ENCODE data around the gene PXK. TPM values are rescaled to one million over a fixed set of nuclear protein-coding genes. Genes with fewer than 3 reads are reported as not detected.
"Not testable (repeated sequence)": the region's sequence is repeated elsewhere in the genome, so short reads cannot be mapped to it uniquely, and the experiment has no call there.

PXK gene
- total RNA-seq, 2 donors from 2014 or later, result 16.0 to 22.0 TPM

GRCh38 chr3:58336135-58336882 lies 3.6 kb downstream of the PXK start:
- WGBS, 2 experiments (ENCODE audit: insufficient coverage in 1 of 2, insufficient read length in 1 of 2), result 100% methylated on average over 1 of the region's 3 CpGs

GRCh38 chr3:58337190-58337589 lies 4.5 kb downstream of the PXK start:
- H3K9ac ChIP-seq (ENCODE audit: extremely low read depth, low read length, poor library complexity, severe bottlenecking), result no peak overlapping the region
- no peak overlapping the region for H3K4me3 ChIP-seq (ENCODE audit: low read length)
- Mint-ChIP-seq H3K9me3 (no peaks in the 10 kb centered on the region), H3K27me3 (ENCODE audit: insufficient read depth) (peaks cover under 1% of the 10 kb centered on the region), H3K4me3 (no peak overlapping the region), H3K27ac (no peak overlapping the region), H3K36me3 (ENCODE audit: low read depth) (peaks cover 4% of the 10 kb centered on the region), H3K4me1 (peaks cover 23% of the 10 kb centered on the region)
- TF ChIP-seq CTCF (conservative IDR thresholded peaks at IDR 0.05), result no peak
- H3K27me3 ChIP-seq (ENCODE audit: control insufficient read depth, insufficient read depth, low read length, poor library complexity, severe bottlenecking), result peaks cover 3% of the 10 kb centered on the region
- no peak overlapping the region for H3K27ac ChIP-seq (ENCODE audit: low read depth, low read length)
- no peak for DNase-seq
- H3K36me3 ChIP-seq (ENCODE audit: control insufficient read depth, insufficient read depth, low read length), result no peaks in the 10 kb centered on the region
- H3K4me1 ChIP-seq (ENCODE audit: control insufficient read depth, insufficient read depth, low read length), result no peaks in the 10 kb centered on the region
- 93 to 100% methylated on average over 1 of the region's 1 CpG for WGBS, 2 experiments (ENCODE audit: insufficient coverage in 1 of 2, insufficient read length in 1 of 2)
- no peaks in the 10 kb centered on the region for H3K9me3 ChIP-seq (ENCODE audit: control insufficient read depth, low read length)

More at GRCh38 chr3:58336135-58336882, 3.6 kb downstream of the PXK start:
- Histone ChIP-seq H3K9me3 (ENCODE audit: control insufficient read depth, low read length) (no peaks in the 10 kb centered on the region), H3K36me3 (ENCODE audit: control insufficient read depth, insufficient read depth, low read length) (no peaks in the 10 kb centered on the region), H3K9ac (ENCODE audit: extremely low read depth, low read length, poor library complexity, severe bottlenecking) (no peak overlapping the region), H3K27ac (ENCODE audit: low read depth, low read length) (no peak overlapping the region), H3K4me1 (ENCODE audit: control insufficient read depth, insufficient read depth, low read length) (no peaks in the 10 kb centered on the region), H3K4me3 (ENCODE audit: low read length) (no peak overlapping the region), H3K27me3 (ENCODE audit: control insufficient read depth, insufficient read depth, low read length, poor library complexity, severe bottlenecking) (peaks cover 10% of the 10 kb centered on the region)
- DNase-seq, result no peak
- Mint-ChIP-seq H3K27me3 (ENCODE audit: insufficient read depth) (peaks cover 7% of the 10 kb centered on the region), H3K4me3 (no peak overlapping the region), H3K4me1 (peaks cover 23% of the 10 kb centered on the region), H3K27ac (no peak overlapping the region), H3K9me3 (no peaks in the 10 kb centered on the region), H3K36me3 (ENCODE audit: low read depth) (peaks cover 4% of the 10 kb centered on the region)
- TF ChIP-seq CTCF (conservative IDR thresholded peaks at IDR 0.05), result no peak

GRCh38 chr3:58339146-58339545 lies 6.5 kb downstream of the PXK start:
- not testable (repeated sequence) for H3K4me1 ChIP-seq (ENCODE audit: control insufficient read depth, insufficient read depth, low read length); DNase-seq; H3K27me3 Mint-ChIP-seq (ENCODE audit: insufficient read depth); H3K9me3 ChIP-seq (ENCODE audit: control insufficient read depth, low read length); H3K4me3 ChIP-seq (ENCODE audit: low read length); H3K36me3 Mint-ChIP-seq (ENCODE audit: low read depth); H3K9me3 Mint-ChIP-seq; H3K27ac ChIP-seq (ENCODE audit: low read depth, low read length); H3K4me3 Mint-ChIP-seq; H3K27me3 ChIP-seq (ENCODE audit: control insufficient read depth, insufficient read depth, low read length, poor library complexity, severe bottlenecking); H3K9ac ChIP-seq (ENCODE audit: extremely low read depth, low read length, poor library complexity, severe bottlenecking); H3K36me3 ChIP-seq (ENCODE audit: control insufficient read depth, insufficient read depth, low read length); H3K27ac Mint-ChIP-seq
- H3K4me1 Mint-ChIP-seq, result peaks cover 15% of the 10 kb centered on the region
- 79 to 94% methylated on average over 8 to 12 of the region's 12 CpGs for WGBS, 2 experiments (ENCODE audit: insufficient coverage in 1 of 2, insufficient read length in 1 of 2)

All from endodermal cell (in vitro differentiated cells).